HEK293 (cell line): Measurements from ENCODE around the gene CCND1.

Experiments
- GFI1B ChIP-seq: fragments of 450-650 bp; formaldehyde crosslinking; IDR thresholded peaks from 2 replicates; pipeline ENCODE4 v1.5.1; 2016; ENCODE audit warnings: missing biosample characterization, missing genetic modification characterization
- KLF16 ChIP-seq: fragments of 450-650 bp; formaldehyde crosslinking; IDR thresholded peaks from 2 replicates; pipeline ENCODE4 v1.5.1; 2017; ENCODE audit warnings: missing biosample characterization, missing genetic modification characterization
- TRIM28 ChIP-seq: IDR thresholded peaks from 2 replicates; pipeline ENCODE4 v1.6.1; 2011; ENCODE audit warnings: low read length, control low read depth, borderline replicate concordance
- ZBTB21 ChIP-seq: fragments of 450-650 bp; formaldehyde crosslinking; IDR thresholded peaks from 2 replicates; pipeline ENCODE4 v1.5.1; 2017; ENCODE audit warnings: missing biosample characterization, missing genetic modification characterization
- ZBTB48 ChIP-seq: fragments of 450-650 bp; formaldehyde crosslinking; IDR thresholded peaks from 2 replicates; pipeline ENCODE4 v1.5.1; 2016; ENCODE audit warnings: missing biosample characterization, missing genetic modification characterization
- ZNF23 ChIP-seq: fragments of 450-650 bp; formaldehyde crosslinking; IDR thresholded peaks from 2 replicates; pipeline ENCODE4 v1.5.1; 2016; ENCODE audit warnings: missing biosample characterization, missing genetic modification characterization, borderline replicate concordance
- ZNF561 ChIP-seq: fragments of 450-650 bp; IDR thresholded peaks from 2 replicates; pipeline ENCODE4 v1.5.1; 2018; ENCODE audit warnings: missing biosample characterization, missing genetic modification characterization, borderline replicate concordance
- ZNF571 ChIP-seq: fragments of 450-650 bp; formaldehyde crosslinking; IDR thresholded peaks from 2 replicates; pipeline ENCODE4 v1.5.0; 2017; ENCODE audit warnings: missing biosample characterization, missing genetic modification characterization
- ZNF747 ChIP-seq: fragments of 450-650 bp; formaldehyde crosslinking; IDR thresholded peaks from 2 replicates; pipeline ENCODE4 v1.5.1; 2016; ENCODE audit warnings: missing biosample characterization, missing genetic modification characterization
- TF ChIP-seq, protein P1 (sequence below): fragments of 450-650 bp; formaldehyde crosslinking; conservative IDR thresholded peaks from 2 replicates; pipeline ENCODE4 v1.5.1; 2016; ENCODE audit warnings: low read depth, missing biosample characterization, missing genetic modification characterization
- TF ChIP-seq, protein P2 (sequence below): fragments of 450-650 bp; formaldehyde crosslinking; IDR thresholded peaks from 2 replicates; pipeline ENCODE4 v1.5.1; 2016; ENCODE audit warnings: missing biosample characterization, missing genetic modification characterization
- TF ChIP-seq, protein P3 (sequence below): fragments of 450-650 bp; formaldehyde crosslinking; IDR thresholded peaks from 2 replicates; pipeline ENCODE4 v1.5.1; 2016; ENCODE audit warnings: missing biosample characterization, missing genetic modification characterization

DNA sequence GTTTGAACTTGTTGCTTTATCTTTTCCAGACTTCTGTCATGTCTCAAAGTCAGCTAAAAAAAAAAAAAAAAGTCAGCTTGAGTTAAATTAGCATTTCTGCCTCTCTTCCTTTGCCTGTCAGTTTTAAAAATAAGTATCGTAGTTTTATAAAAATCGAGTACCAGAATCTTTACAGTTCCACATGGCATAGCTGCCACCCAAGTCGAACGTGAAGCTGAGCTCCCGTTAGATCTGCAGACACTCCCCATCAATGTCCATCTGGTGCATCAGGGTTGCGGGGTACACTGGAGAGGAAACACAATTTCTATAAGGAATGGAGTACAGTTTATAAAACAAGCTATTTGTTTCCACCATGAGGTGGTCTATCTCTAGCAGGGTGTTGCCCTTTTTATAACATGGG, 41.0 kb upstream of the CCND1 start:
- no peak for TF ChIP-seq TRIM28
- TF ChIP-seq ZBTB48, result no peak
- TF ChIP-seq, protein P1, sequence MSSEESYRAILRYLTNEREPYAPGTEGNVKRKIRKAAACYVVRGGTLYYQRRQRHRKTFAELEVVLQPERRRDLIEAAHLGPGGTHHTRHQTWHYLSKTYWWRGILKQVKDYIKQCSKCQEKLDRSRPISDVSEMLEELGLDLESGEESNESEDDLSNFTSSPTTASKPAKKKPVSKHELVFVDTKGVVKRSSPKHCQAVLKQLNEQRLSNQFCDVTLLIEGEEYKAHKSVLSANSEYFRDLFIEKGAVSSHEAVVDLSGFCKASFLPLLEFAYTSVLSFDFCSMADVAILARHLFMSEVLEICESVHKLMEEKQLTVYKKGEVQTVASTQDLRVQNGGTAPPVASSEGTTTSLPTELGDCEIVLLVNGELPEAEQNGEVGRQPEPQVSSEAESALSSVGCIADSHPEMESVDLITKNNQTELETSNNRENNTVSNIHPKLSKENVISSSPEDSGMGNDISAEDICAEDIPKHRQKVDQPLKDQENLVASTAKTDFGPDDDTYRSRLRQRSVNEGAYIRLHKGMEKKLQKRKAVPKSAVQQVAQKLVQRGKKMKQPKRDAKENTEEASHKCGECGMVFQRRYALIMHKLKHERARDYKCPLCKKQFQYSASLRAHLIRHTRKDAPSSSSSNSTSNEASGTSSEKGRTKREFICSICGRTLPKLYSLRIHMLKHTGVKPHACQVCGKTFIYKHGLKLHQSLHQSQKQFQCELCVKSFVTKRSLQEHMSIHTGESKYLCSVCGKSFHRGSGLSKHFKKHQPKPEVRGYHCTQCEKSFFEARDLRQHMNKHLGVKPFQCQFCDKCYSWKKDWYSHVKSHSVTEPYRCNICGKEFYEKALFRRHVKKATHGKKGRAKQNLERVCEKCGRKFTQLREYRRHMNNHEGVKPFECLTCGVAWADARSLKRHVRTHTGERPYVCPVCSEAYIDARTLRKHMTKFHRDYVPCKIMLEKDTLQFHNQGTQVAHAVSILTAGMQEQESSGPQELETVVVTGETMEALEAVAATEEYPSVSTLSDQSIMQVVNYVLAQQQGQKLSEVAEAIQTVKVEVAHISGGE (tag by site-specific recombination), result no peak
- no peak for TF ChIP-seq ZBTB21
- TF ChIP-seq, protein P2, sequence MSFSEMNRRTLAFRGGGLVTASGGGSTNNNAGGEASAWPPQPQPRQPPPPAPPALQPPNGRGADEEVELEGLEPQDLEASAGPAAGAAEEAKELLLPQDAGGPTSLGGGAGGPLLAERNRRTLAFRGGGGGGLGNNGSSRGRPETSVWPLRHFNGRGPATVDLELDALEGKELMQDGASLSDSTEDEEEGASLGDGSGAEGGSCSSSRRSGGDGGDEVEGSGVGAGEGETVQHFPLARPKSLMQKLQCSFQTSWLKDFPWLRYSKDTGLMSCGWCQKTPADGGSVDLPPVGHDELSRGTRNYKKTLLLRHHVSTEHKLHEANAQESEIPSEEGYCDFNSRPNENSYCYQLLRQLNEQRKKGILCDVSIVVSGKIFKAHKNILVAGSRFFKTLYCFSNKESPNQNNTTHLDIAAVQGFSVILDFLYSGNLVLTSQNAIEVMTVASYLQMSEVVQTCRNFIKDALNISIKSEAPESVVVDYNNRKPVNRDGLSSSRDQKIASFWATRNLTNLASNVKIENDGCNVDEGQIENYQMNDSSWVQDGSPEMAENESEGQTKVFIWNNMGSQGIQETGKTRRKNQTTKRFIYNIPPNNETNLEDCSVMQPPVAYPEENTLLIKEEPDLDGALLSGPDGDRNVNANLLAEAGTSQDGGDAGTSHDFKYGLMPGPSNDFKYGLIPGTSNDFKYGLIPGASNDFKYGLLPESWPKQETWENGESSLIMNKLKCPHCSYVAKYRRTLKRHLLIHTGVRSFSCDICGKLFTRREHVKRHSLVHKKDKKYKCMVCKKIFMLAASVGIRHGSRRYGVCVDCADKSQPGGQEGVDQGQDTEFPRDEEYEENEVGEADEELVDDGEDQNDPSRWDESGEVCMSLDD (tag by site-specific recombination), result no peak
- TF ChIP-seq, protein P3, sequence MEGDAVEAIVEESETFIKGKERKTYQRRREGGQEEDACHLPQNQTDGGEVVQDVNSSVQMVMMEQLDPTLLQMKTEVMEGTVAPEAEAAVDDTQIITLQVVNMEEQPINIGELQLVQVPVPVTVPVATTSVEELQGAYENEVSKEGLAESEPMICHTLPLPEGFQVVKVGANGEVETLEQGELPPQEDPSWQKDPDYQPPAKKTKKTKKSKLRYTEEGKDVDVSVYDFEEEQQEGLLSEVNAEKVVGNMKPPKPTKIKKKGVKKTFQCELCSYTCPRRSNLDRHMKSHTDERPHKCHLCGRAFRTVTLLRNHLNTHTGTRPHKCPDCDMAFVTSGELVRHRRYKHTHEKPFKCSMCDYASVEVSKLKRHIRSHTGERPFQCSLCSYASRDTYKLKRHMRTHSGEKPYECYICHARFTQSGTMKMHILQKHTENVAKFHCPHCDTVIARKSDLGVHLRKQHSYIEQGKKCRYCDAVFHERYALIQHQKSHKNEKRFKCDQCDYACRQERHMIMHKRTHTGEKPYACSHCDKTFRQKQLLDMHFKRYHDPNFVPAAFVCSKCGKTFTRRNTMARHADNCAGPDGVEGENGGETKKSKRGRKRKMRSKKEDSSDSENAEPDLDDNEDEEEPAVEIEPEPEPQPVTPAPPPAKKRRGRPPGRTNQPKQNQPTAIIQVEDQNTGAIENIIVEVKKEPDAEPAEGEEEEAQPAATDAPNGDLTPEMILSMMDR (tag by site-specific recombination), result no peak
- TF ChIP-seq ZNF747, result no peak
- no peak for TF ChIP-seq KLF16
- TF ChIP-seq ZNF23 (tag by site-specific recombination), result no peak
- no peak for TF ChIP-seq ZNF571
- TF ChIP-seq ZNF561 (tag by site-specific recombination), result no peak
- TF ChIP-seq GFI1B (tag by site-specific recombination), result no peak
